GM04504 (cell line): ENCODE results near the gene ADGRB3.
A peak's percentile ranks its signal among the peaks of the same experiment; 100 is the strongest.
"Not testable (repeated sequence)": the region's sequence is repeated elsewhere in the genome, so short reads cannot be mapped to it uniquely, and the experiment has no call there.

ENCODE experiments used
- DNase-seq: peaks from one replicate; pipeline ENCODE4 v3.0.0-alpha.2; 2012; ENCODE audit warnings: low read depth

ADGRB3 gene

GRCh38 chr6:69038841-69039240, 403.8 kb downstream of the ADGRB3 start:
- DNase-seq, result no peak

GRCh38 chr6:69042297-69042696, 407.2 kb downstream of the ADGRB3 start:
- no peak for DNase-seq

GRCh38 chr6:69044534-69044933, 409.5 kb downstream of the ADGRB3 start:
- no peak for DNase-seq

GRCh38 chr6:69059413-69059812, 424.3 kb downstream of the ADGRB3 start:
- no peak for DNase-seq

GRCh38 chr6:69061066-69061465, 426.0 kb downstream of the ADGRB3 start:
- DNase-seq, result no peak

- DNase-seq, result no peak
Observed at GRCh38 chr6:69063401-69063800, 428.3 kb downstream of the ADGRB3 start.

- no peak for DNase-seq
Observed at GRCh38 chr6:69064226-69064625, 429.1 kb downstream of the ADGRB3 start.

- DNase-seq, result no peak
Observed at GRCh38 chr6:69069881-69070280, 434.8 kb downstream of the ADGRB3 start.

GRCh38 chr6:69072796-69073195, 437.7 kb downstream of the ADGRB3 start:
- DNase-seq, result no peak

- DNase-seq, result no peak
Observed at GRCh38 chr6:69084746-69085335, 449.8 kb downstream of the ADGRB3 start.

GRCh38 chr6:69086689-69087088, 451.6 kb downstream of the ADGRB3 start:
- no peak for DNase-seq

- no peak for DNase-seq
Observed at GRCh38 chr6:69089539-69089938, 454.5 kb downstream of the ADGRB3 start.

- DNase-seq, result peak; percentile 6
Observed at GRCh38 chr6:69090132-69090531, 455.1 kb downstream of the ADGRB3 start.

- no peak for DNase-seq
Observed at GRCh38 chr6:69096681-69097080, 461.6 kb downstream of the ADGRB3 start.

- DNase-seq, result no peak
Observed at GRCh38 chr6:69097948-69098347, 462.9 kb downstream of the ADGRB3 start.

- DNase-seq, result no peak
Observed at GRCh38 chr6:69098910-69099309, 463.8 kb downstream of the ADGRB3 start.

GRCh38 chr6:69100772-69101171, 465.7 kb downstream of the ADGRB3 start:
- DNase-seq, result no peak

- no peak for DNase-seq
Observed at GRCh38 chr6:69102416-69102815, 467.3 kb downstream of the ADGRB3 start.

GRCh38 chr6:69105288-69105687, 470.2 kb downstream of the ADGRB3 start:
- no peak for DNase-seq

- DNase-seq, result no peak
Observed at GRCh38 chr6:69106511-69106910, 471.4 kb downstream of the ADGRB3 start.

GRCh38 chr6:69111301-69111700, 476.2 kb downstream of the ADGRB3 start:
- no peak for DNase-seq

GRCh38 chr6:69116658-69117057, 481.6 kb downstream of the ADGRB3 start:
- no peak for DNase-seq

GRCh38 chr6:69121461-69122406, 486.7 kb downstream of the ADGRB3 start:
- DNase-seq, result not testable (repeated sequence)

- DNase-seq, result no peak
Observed at GRCh38 chr6:69122407-69122773, 487.3 kb downstream of the ADGRB3 start.
